ENCODE results near the gene STAT3. TPM values are rescaled to one million over a fixed set of nuclear protein-coding genes. Genes with fewer than 3 reads are reported as not detected.

The STAT3 gene
- total RNA-seq, 1 donor from 2014 or later = 68.0 TPM

GRCh38 chr17:42413464-42414040 is 25.3 kb upstream of the STAT3 start:
- H3K36me3 Mint-ChIP-seq (ENCODE audit: unreplicated experiment) = no peaks in the 10 kb centered on the region
- peaks cover 1% of the 10 kb centered on the region for H3K27me3 Mint-ChIP-seq (ENCODE audit: unreplicated experiment)
- DNase-seq = no peak
- no peaks in the 10 kb centered on the region for H3K4me1 Mint-ChIP-seq (ENCODE audit: low read depth, unreplicated experiment)
- no peak overlapping the region for H3K27ac Mint-ChIP-seq (ENCODE audit: unreplicated experiment)
- no peak overlapping the region for H3K4me3 Mint-ChIP-seq (ENCODE audit: unreplicated experiment)
- H3K9me3 Mint-ChIP-seq (ENCODE audit: unreplicated experiment) = no peaks in the 10 kb centered on the region
- no peak for TF ChIP-seq CTCF (IDR thresholded peaks at IDR 0.05; ENCODE audit: partially characterized antibody, unreplicated experiment)

- no peak overlapping the region for H3K4me3 Mint-ChIP-seq (ENCODE audit: unreplicated experiment)
- H3K4me1 Mint-ChIP-seq (ENCODE audit: low read depth, unreplicated experiment) = no peaks in the 10 kb centered on the region
- H3K27me3 Mint-ChIP-seq (ENCODE audit: unreplicated experiment) = peaks cover 5% of the 10 kb centered on the region
- DNase-seq = no peak
- TF ChIP-seq CTCF (IDR thresholded peaks at IDR 0.05; ENCODE audit: partially characterized antibody, unreplicated experiment) = no peak
- no peaks in the 10 kb centered on the region for H3K36me3 Mint-ChIP-seq (ENCODE audit: unreplicated experiment)
- H3K27ac Mint-ChIP-seq (ENCODE audit: unreplicated experiment) = no peak overlapping the region
- no peaks in the 10 kb centered on the region for H3K9me3 Mint-ChIP-seq (ENCODE audit: unreplicated experiment)
Measured at GRCh38 chr17:42411905-42412679, 23.9 kb upstream of the STAT3 start.

DNA sequence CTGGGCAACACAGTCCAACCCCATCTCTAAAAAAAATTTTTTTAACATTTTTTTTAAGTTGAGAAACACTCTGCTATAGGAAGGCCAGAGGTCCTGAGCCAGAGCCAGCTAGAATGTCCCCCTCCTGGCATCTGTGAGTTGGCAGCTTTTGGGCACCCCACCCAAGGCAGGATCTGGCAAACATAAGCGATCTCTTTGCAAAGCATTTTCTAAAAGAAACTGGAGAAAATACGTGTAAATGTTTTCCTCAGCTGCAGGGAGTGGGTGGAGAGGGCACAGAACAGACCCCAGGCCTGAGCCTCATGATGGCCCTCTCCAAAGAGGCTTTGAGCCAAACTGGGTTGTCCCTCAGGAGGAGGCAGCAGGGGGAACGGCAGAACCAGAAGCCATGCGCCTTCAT is 23.1 kb upstream of the STAT3 start:
- H3K9me3 Mint-ChIP-seq (ENCODE audit: unreplicated experiment) = no peaks in the 10 kb centered on the region
- H3K36me3 Mint-ChIP-seq (ENCODE audit: unreplicated experiment) = no peaks in the 10 kb centered on the region
- H3K4me1 Mint-ChIP-seq (ENCODE audit: low read depth, unreplicated experiment) = peaks cover 3% of the 10 kb centered on the region
- no peak overlapping the region for H3K4me3 Mint-ChIP-seq (ENCODE audit: unreplicated experiment)
- H3K27me3 Mint-ChIP-seq (ENCODE audit: unreplicated experiment) = peaks cover 5% of the 10 kb centered on the region
- TF ChIP-seq CTCF (IDR thresholded peaks at IDR 0.05; ENCODE audit: partially characterized antibody, unreplicated experiment) = no peak
- no peak for DNase-seq
- no peak overlapping the region for H3K27ac Mint-ChIP-seq (ENCODE audit: unreplicated experiment)

GRCh38 chr17:42410319-42410685 is 22.1 kb upstream of the STAT3 start:
- peaks cover 3% of the 10 kb centered on the region for H3K4me1 Mint-ChIP-seq (ENCODE audit: low read depth, unreplicated experiment)
- H3K27ac Mint-ChIP-seq (ENCODE audit: unreplicated experiment) = no peak overlapping the region
- no peak overlapping the region for H3K4me3 Mint-ChIP-seq (ENCODE audit: unreplicated experiment)
- no peaks in the 10 kb centered on the region for H3K9me3 Mint-ChIP-seq (ENCODE audit: unreplicated experiment)
- no peak for DNase-seq
- H3K36me3 Mint-ChIP-seq (ENCODE audit: unreplicated experiment) = no peaks in the 10 kb centered on the region
- peaks cover 5% of the 10 kb centered on the region for H3K27me3 Mint-ChIP-seq (ENCODE audit: unreplicated experiment)
- no peak for TF ChIP-seq CTCF (IDR thresholded peaks at IDR 0.05; ENCODE audit: partially characterized antibody, unreplicated experiment)

All from glutamatergic neuron (in vitro differentiated cells).